GM19238 (cell line): ENCODE data around the gene MAPK8IP1.

Experiments
- DNase-seq: peaks from one replicate; pipeline ENCODE4 v3.0.0; 2011; ENCODE audit warnings: low spot score; ENCODE audit not compliant: insufficient read length

Gene MAPK8IP1

GRCh38 chr11:45926001-45926401, 40.5 kb downstream of the MAPK8IP1 start:
- no peak for DNase-seq

- DNase-seq: no peak
Observed at GRCh38 chr11:45926536-45927331, 41.3 kb downstream of the MAPK8IP1 start.

- no peak for DNase-seq
Observed at GRCh38 chr11:45927332-45927683, 41.9 kb downstream of the MAPK8IP1 start.

GRCh38 chr11:45927684-45928413, 42.4 kb downstream of the MAPK8IP1 start:
- DNase-seq: no peak

GRCh38 chr11:45928535-45929215, 43.2 kb downstream of the MAPK8IP1 start:
- DNase-seq: no peak

- no peak for DNase-seq
Observed at GRCh38 chr11:45929486-45930030, 44.1 kb downstream of the MAPK8IP1 start.

GRCh38 chr11:45930031-45930794, 44.8 kb downstream of the MAPK8IP1 start:
- peak; percentile 92 for DNase-seq

- no peak for DNase-seq
Observed at GRCh38 chr11:45930951-45931570, 45.6 kb downstream of the MAPK8IP1 start.

- no peak for DNase-seq
Observed at GRCh38 chr11:45931739-45932138, 46.3 kb downstream of the MAPK8IP1 start.

GRCh38 chr11:45932217-45932616, 46.8 kb downstream of the MAPK8IP1 start:
- no peak for DNase-seq

GRCh38 chr11:45933131-45933831, 47.8 kb downstream of the MAPK8IP1 start:
- DNase-seq: no peak

GRCh38 chr11:45933846-45934579, 48.6 kb downstream of the MAPK8IP1 start:
- no peak for DNase-seq

- DNase-seq: no peak
Observed at GRCh38 chr11:45934580-45935318, 49.3 kb downstream of the MAPK8IP1 start.

GRCh38 chr11:45935349-45936064, 50.1 kb downstream of the MAPK8IP1 start:
- no peak for DNase-seq

- DNase-seq: no peak
Observed at GRCh38 chr11:45936511-45937054, 51.1 kb downstream of the MAPK8IP1 start.

- DNase-seq: no peak
Observed at GRCh38 chr11:45937916-45938315, 52.5 kb downstream of the MAPK8IP1 start.

GRCh38 chr11:45939836-45940235, 54.4 kb downstream of the MAPK8IP1 start:
- DNase-seq: no peak

GRCh38 chr11:45941285-45941684, 55.8 kb downstream of the MAPK8IP1 start:
- no peak for DNase-seq
